SH-SY5Y (cell line): ENCODE data around the gene SLC34A1.

Source experiments
- GATA2 ChIP-seq: IDR thresholded peaks from 2 replicates; pipeline ENCODE4 v1.6.1; 2011; ENCODE audit warnings: mild to moderate bottlenecking, low read depth, low read length
- GATA3 ChIP-seq: IDR thresholded peaks from 2 replicates; pipeline ENCODE4 v1.6.1; 2011; ENCODE audit warnings: low read depth, mild to moderate bottlenecking, low read length, moderate library complexity

GRCh38 chr5:177356746-177357145 is 27.5 kb upstream of the SLC34A1 start:
- no peak for TF ChIP-seq GATA2
- TF ChIP-seq GATA3, result no peak
